Transverse colon (tissue), 4 donors: ENCODE results near the gene DNAJC12.

Experiments used
- CTCF ChIP-seq, 5 experiments: fragments of 200-600 bp in 3 of 5; fragments of 450-650 bp in 2 of 5; sonication (generic) in 3 of 5; IDR thresholded peaks; 1 replicate in 2 of 5; 2 replicates in 3 of 5; pipeline ENCODE4 v1.5.1; 2016 to 2017; ENCODE audit warnings: antibody characterized with exemption in 5 of 5, inconsistent platforms in 3 of 5, mild to moderate bottlenecking in 2 of 5, moderate library complexity in 1 of 5
- EP300 ChIP-seq: sonication (generic); formaldehyde crosslinking; IDR thresholded peaks from one replicate; pipeline ENCODE4 v1.6.1; 2017; ENCODE audit warnings: antibody characterized with exemption, low read depth
- POLR2A ChIP-seq: fragments of 450-650 bp; IDR thresholded peaks from one replicate; pipeline ENCODE4 v1.6.1; 2016; ENCODE audit warnings: antibody characterized with exemption, mild to moderate bottlenecking, moderate library complexity
- POLR2AphosphoS5 ChIP-seq, 3 donors: sonication (generic); formaldehyde crosslinking; IDR thresholded peaks; one replicate each; pipeline ENCODE4 v1.6.1; 2016; ENCODE audit warnings: antibody characterized with exemption in 3 of 3

DNA sequence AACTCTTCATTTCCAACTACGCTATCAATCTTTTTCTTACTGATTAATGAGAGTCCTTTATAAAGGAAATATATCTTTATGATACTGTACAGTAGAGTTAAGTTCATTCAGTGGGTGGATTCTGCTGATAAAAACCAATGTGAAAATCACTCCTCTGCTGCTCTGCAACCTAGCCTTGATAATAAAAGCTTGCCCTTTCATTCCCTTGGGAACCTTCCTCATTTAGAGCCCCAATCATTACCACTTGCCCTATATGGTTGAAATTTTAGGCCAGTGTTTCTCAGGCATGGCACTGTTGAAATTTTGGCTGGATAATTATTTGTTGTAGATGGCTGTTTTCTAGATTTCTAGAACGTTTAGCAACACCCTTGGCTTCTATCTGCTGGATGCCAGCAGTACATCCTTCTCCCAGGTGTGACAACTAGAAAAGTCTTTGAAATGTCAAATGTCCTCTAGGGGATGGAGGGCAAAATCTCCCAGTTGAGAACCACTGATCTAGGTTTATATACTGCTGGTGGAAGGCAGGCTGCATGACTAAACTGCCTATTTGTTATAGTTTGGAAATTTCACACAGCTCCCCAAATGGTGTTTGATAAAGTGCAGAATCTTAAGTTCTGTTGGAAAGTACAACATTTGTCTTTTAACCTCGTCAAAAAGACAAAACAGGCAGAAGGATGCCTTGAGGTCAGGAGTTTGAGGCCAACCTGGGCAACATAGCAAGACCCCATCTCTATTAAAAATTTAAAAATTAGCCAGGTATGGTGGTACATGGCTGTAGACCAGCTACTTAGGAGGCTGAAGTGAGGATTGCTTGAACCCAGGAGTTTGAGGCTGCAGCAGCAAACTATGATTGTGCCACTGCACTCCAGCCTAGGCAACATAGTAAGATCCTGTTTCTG, 37.6 kb upstream of the DNAJC12 start:
- TF ChIP-seq CTCF (IDR thresholded peaks at IDR 0.05) (no peak), POLR2A (no peak), POLR2AphosphoS5 (IDR thresholded peaks at IDR 0.05) (no peak), EP300 (no peak)
